Thyroid gland (tissue), 4 donors: ENCODE results near the gene MYOD1. TPM values are rescaled to one million over a fixed set of nuclear protein-coding genes. Genes with fewer than 3 reads are reported as not detected.

Experiments used
- DNase-seq, 2 donors: peaks; one replicate each; pipeline ENCODE4 v3.0.0-alpha.2; 2019
- H3K27ac ChIP-seq, 3 donors: fragments of 200-600 bp; sonication (generic); 1 replicate in 2 of 3; 2 replicates in 1 of 3; pipeline ENCODE4 v1.5.1; 2016 to 2019; ENCODE audit warnings: mild to moderate bottlenecking in 1 of 3, moderate library complexity in 1 of 3
- H3K27me3 ChIP-seq: fragments of 200-600 bp; sonication (generic); one replicate; pipeline ENCODE4 v1.5.1; 2019
- H3K36me3 ChIP-seq, 2 donors: fragments of 200-600 bp; sonication (generic); one replicate each; pipeline ENCODE4 v1.5.1; 2016 to 2019
- H3K4me1 ChIP-seq, 2 donors: fragments of 200-600 bp; sonication (generic); one replicate each; pipeline ENCODE4 v1.5.1; 2017 to 2019
- H3K4me3 ChIP-seq, 3 donors: fragments of 200-600 bp; sonication (generic); replicated peaks in 1 of 3; 1 replicate in 2 of 3; 2 replicates in 1 of 3; pipeline ENCODE4 v1.5.1; 2016; ENCODE audit warnings: mild to moderate bottlenecking in 1 of 3
- H3K9me3 ChIP-seq: fragments of 200-600 bp; sonication (generic); one replicate; pipeline ENCODE4 v1.5.1; 2017
- CTCF ChIP-seq, 6 experiments: fragments of 200-600 bp in 3 of 6; fragments of 450-650 bp in 3 of 6; sonication (generic) in 3 of 6; IDR thresholded peaks; one replicate each; pipeline ENCODE4 v1.5.1; 2016 to 2019; ENCODE audit warnings: antibody characterized with exemption in 6 of 6, mild to moderate bottlenecking in 2 of 6, inconsistent platforms in 1 of 6, moderate library complexity in 1 of 6
- POLR2A ChIP-seq, 2 donors: fragments of 450-650 bp; IDR thresholded peaks; one replicate each; pipeline ENCODE4 v1.6.1; 2017; ENCODE audit warnings: antibody characterized with exemption in 2 of 2, mild to moderate bottlenecking in 2 of 2, moderate library complexity in 1 of 2
- WGBS, 2 donors: methylation state at CpG; one replicate each; pipeline ENCODE4 v1.1.5; 2017; 5-methylcytosine and 5-hydroxymethylcytosine counted together
- intact Hi-C: fragments of 100-400 bp; cut with DNase I; formaldehyde crosslinking; loops from one replicate; pipeline ENCODE4 v1.15.1; 2023
- total RNA-seq, 4 donors: library from RNA; depleted of rRNA; stranded (reverse); fragments of >200 nt; gene quantifications; one replicate each; pipeline ENCODE4 v1.2.3, GENCODE V29; 2016

MYOD1 gene
- total RNA-seq, 4 donors from 2014 or later = not detected

- no peak for DNase-seq
- H3K36me3 ChIP-seq = no peaks in the 10 kb centered on the region
- no peak overlapping the region for H3K27ac ChIP-seq
- H3K27me3 ChIP-seq = peaks cover 30% of the 10 kb centered on the region
- H3K4me1 ChIP-seq = peaks cover 0 to 15% of the 10 kb centered on the region in 2 donors
- TF ChIP-seq CTCF (IDR thresholded peaks at IDR 0.05) (no peak), POLR2A (IDR thresholded peaks at IDR 0.05) (no peak)
- 0 to 13% methylated on average over 1 of the region's 24 CpGs for WGBS, 2 donors
- no peaks in the 10 kb centered on the region for H3K9me3 ChIP-seq
- intact Hi-C loops = no loop called here
- no peak overlapping the region for H3K4me3 ChIP-seq
These were observed 1.4 kb downstream of the MYOD1 start for GRCh38 chr11:17720796-17721171.

GRCh38 chr11:17721242-17721999 lies 2.0 kb downstream of the MYOD1 start:
- no peak for DNase-seq

GRCh38 chr11:17722000-17722643 lies 2.8 kb downstream of the MYOD1 start:
- no peak overlapping the region for H3K27ac ChIP-seq
- peaks cover 0 to 15% of the 10 kb centered on the region in 2 donors for H3K4me1 ChIP-seq
- peaks cover 30% of the 10 kb centered on the region for H3K27me3 ChIP-seq
- no peak overlapping the region for H3K4me3 ChIP-seq
- no peaks in the 10 kb centered on the region for H3K36me3 ChIP-seq
- WGBS, 2 donors = 15 to 21% methylated on average over 21 to 25 of the region's 25 CpGs
- no peaks in the 10 kb centered on the region for H3K9me3 ChIP-seq
- no peak for DNase-seq
- intact Hi-C loops = no loop called here
- peak in 1 of 6 experiments; percentile 17 for TF ChIP-seq CTCF (IDR thresholded peaks at IDR 0.05)
- TF ChIP-seq POLR2A (IDR thresholded peaks at IDR 0.05) = no peak

More at GRCh38 chr11:17721242-17721999, 2.0 kb downstream of the MYOD1 start:
- no peak for TF ChIP-seq CTCF (IDR thresholded peaks at IDR 0.05)
- Histone ChIP-seq H3K9me3 (no peaks in the 10 kb centered on the region), H3K4me3 (no peak overlapping the region), H3K27me3 (peaks cover 30% of the 10 kb centered on the region), H3K36me3 (no peaks in the 10 kb centered on the region), H3K4me1 (peaks cover 0 to 15% of the 10 kb centered on the region in 2 donors), H3K27ac (no peak overlapping the region)
- WGBS, 2 donors = 7 to 9% methylated on average over 3 to 33 of the region's 56 CpGs
- intact Hi-C loops = no loop called here

GRCh38 chr11:17724020-17724908 lies 4.9 kb downstream of the MYOD1 start:
- peaks cover 28% of the 10 kb centered on the region for H3K27me3 ChIP-seq

More at GRCh38 chr11:17724020-17724908, 4.9 kb downstream of the MYOD1 start:
- peaks cover 0 to 11% of the 10 kb centered on the region in 2 donors for H3K4me1 ChIP-seq
- H3K27ac ChIP-seq = no peak overlapping the region
- TF ChIP-seq POLR2A (IDR thresholded peaks at IDR 0.05) (no peak), CTCF (IDR thresholded peaks at IDR 0.05) (no peak)
- H3K9me3 ChIP-seq = no peaks in the 10 kb centered on the region
- no peak for DNase-seq
- intact Hi-C loops = no loop called here
- H3K36me3 ChIP-seq = no peaks in the 10 kb centered on the region
- 72 to 76% methylated on average over 10 of the region's 10 CpGs for WGBS, 2 donors
- no peak overlapping the region for H3K4me3 ChIP-seq
